ENCODE measurements around the gene PDS5B. TPM values are rescaled to one million over a fixed set of nuclear protein-coding genes. Genes with fewer than 3 reads are reported as not detected.
A peak's percentile ranks its signal among the peaks of the same experiment; 100 is the strongest.

PDS5B gene
- 10 to 100 TPM in 3 of 4 donors, 1 to 10 TPM in 1; 10.0 to 91.3 (median 32.1) TPM for total RNA-seq

GRCh38 chr13:32586080-32586900 is at the start of gene PDS5B:
PDS5B (plus strand) TSS chr13:32586452; CDS start chr13:32648773, 62,321 bp downstream.
- no peaks in the 10 kb centered on the region for H3K27me3 ChIP-seq
- peak; percentile 95 for DNase-seq
- no peaks in the 10 kb centered on the region for H3K9me3 ChIP-seq
- WGBS, 2 donors (ENCODE audit: low coverage in 1 of 2) = 0 to 2% methylated on average over 13 to 78 of the region's 97 CpGs
- H3K36me3 ChIP-seq = no peaks in the 10 kb centered on the region
- peak within 1 kb of the TSS; percentile 74 to 88 (median 80) for H3K4me3 ChIP-seq
- TF ChIP-seq, protein P1, sequence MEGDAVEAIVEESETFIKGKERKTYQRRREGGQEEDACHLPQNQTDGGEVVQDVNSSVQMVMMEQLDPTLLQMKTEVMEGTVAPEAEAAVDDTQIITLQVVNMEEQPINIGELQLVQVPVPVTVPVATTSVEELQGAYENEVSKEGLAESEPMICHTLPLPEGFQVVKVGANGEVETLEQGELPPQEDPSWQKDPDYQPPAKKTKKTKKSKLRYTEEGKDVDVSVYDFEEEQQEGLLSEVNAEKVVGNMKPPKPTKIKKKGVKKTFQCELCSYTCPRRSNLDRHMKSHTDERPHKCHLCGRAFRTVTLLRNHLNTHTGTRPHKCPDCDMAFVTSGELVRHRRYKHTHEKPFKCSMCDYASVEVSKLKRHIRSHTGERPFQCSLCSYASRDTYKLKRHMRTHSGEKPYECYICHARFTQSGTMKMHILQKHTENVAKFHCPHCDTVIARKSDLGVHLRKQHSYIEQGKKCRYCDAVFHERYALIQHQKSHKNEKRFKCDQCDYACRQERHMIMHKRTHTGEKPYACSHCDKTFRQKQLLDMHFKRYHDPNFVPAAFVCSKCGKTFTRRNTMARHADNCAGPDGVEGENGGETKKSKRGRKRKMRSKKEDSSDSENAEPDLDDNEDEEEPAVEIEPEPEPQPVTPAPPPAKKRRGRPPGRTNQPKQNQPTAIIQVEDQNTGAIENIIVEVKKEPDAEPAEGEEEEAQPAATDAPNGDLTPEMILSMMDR (IDR thresholded peaks at IDR 0.05) = peak; percentile 68 to 90 (median 85)
- peak; percentile 66 for TF ChIP-seq POLR2A (IDR thresholded peaks at IDR 0.05)
- TF ChIP-seq POLR2AphosphoS5 (IDR thresholded peaks at IDR 0.05) = peak; percentile 41 to 75 (median 58)
- TF ChIP-seq EP300 (IDR thresholded peaks at IDR 0.05; ENCODE audit: low read depth) = no peak
- H3K4me1 ChIP-seq = peaks cover 0 to 36% (median 23%) of the 10 kb centered on the region in 4 donors
- intact Hi-C loops (cut with DNase I; ENCODE audit: low total_unique reads) (loop anchor here (2.0 to 10.0 kb wide), 3 partner anchors 55 to 1136 kb away; no protein-coding TSS in a partner anchor), in situ Hi-C loops (cut with MboI; ENCODE audit: low pct_ligation_motif_present in 1 of 4, low pct_unique_long_range_greater_than_20kb in 1 of 4, low sequenced_read_pairs in 3 of 4) (loop anchor here (10.0 to 25.0 kb wide), 5 partner anchors 49 to 1126 kb away; partner anchors contain the start of gene KL (in 1 of the 4))
- H3K27ac ChIP-seq = peak within 1 kb of the TSS; percentile 96 to 98 (median 97)

DNA sequence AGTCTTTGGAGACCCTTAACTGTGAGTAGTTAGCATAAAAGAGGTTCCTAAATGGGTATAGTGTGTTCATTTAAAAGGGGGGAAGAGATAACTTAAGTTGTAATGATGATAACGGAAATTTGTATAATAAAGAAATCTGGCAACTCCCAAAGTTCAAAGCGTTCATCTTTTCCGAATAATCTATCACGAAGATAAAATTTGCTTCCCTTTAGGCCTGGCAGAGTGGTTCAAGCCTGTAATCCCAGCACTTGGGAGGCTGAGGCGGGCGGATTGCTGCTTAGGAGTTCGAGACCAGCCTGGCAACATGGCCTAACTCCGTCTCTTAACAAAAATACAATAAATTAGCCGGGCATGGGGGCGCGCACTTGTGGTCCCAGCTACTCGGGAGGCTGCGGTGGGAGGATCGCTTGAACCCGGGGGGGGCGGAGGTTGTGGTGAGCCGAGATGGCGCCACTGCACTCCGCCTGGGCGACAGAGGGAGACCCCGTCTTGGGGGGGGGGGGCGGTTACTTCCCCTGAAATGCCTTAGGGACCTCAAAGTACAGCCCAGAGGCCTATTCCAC is 48.6 kb upstream of the PDS5B start:
- in situ Hi-C loops (cut with MboI; ENCODE audit: low pct_ligation_motif_present in 1 of 4, low pct_unique_long_range_greater_than_20kb in 1 of 4, low sequenced_read_pairs in 3 of 4) = no loop called here
- TF ChIP-seq EP300 (IDR thresholded peaks at IDR 0.05; ENCODE audit: low read depth) (no peak), POLR2AphosphoS5 (IDR thresholded peaks at IDR 0.05) (no peak), POLR2A (IDR thresholded peaks at IDR 0.05) (no peak)
- TF ChIP-seq, protein P1 (IDR thresholded peaks at IDR 0.05) = no peak
- 28 to 49% methylated on average over 9 to 11 of the region's 22 CpGs for WGBS, 2 donors (ENCODE audit: low coverage in 1 of 2)

DNA sequence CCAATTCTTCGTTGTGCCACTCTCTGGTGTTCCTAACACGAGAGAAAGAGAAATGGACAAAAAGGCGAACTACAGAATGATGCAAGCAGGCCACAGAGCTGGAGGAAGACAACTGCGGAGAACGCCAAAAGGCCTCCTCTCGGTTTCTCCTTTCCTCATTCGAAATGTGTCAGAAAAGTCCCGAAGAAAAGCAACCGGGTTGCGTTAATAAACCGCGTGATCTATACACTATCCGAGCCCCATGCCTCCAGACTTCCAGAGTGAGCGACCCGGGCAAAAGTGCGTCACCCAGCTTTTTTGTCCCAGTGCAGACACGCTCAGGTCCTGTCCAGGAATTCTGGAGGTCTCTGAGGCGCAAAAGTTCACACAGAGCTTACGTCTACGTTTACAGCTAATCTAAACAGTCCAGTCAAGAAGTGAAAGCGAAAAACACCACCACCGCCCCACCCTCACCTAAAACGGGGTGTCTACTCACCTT is 48.1 kb upstream of the PDS5B start:
- Histone ChIP-seq H3K4me3 (peak overlapping the region; percentile 70 to 83 (median 70)), H3K4me1 (peaks cover 16 to 49% (median 36%) of the 10 kb centered on the region in 4 donors), H3K27ac (peak overlapping the region; percentile 92 to 96 (median 92)), H3K36me3 (peaks cover 0 to 13% (median 0%) of the 10 kb centered on the region in 4 donors), H3K9me3 (no peaks in the 10 kb centered on the region), H3K27me3 (no peaks in the 10 kb centered on the region)
- no peak for DNase-seq
- 0 to 1% methylated on average over 12 to 23 of the region's 23 CpGs for whole genome bisulfite sequencing, 2 donors (ENCODE audit: low coverage in 1 of 2)
- TF ChIP-seq, protein P1 (IDR thresholded peaks at IDR 0.05) = no peak
- no peak for TF ChIP-seq POLR2AphosphoS5 (IDR thresholded peaks at IDR 0.05)
- TF ChIP-seq POLR2A (IDR thresholded peaks at IDR 0.05) = no peak
- no peak for TF ChIP-seq EP300 (IDR thresholded peaks at IDR 0.05; ENCODE audit: low read depth)
- intact Hi-C loops (cut with DNase I; ENCODE audit: low total_unique reads) = no loop called here
- in situ Hi-C loops (cut with MboI; ENCODE audit: low pct_ligation_motif_present in 1 of 4, low pct_unique_long_range_greater_than_20kb in 1 of 4, low sequenced_read_pairs in 3 of 4) = no loop called here

More for the DNA sequence above, 48.6 kb upstream of the PDS5B start:
- peaks cover 0 to 13% (median 0%) of the 10 kb centered on the region in 4 donors for H3K36me3 ChIP-seq
- peak overlapping the region; percentile 70 to 83 (median 70) for H3K4me3 ChIP-seq
- H3K27ac ChIP-seq = peak overlapping the region; percentile 92 to 96 (median 92)
- no peaks in the 10 kb centered on the region for H3K27me3 ChIP-seq
- no peaks in the 10 kb centered on the region for H3K9me3 ChIP-seq
- DNase-seq = peak; percentile 38
- peaks cover 16 to 51% (median 36%) of the 10 kb centered on the region in 4 donors for H3K4me1 ChIP-seq
- intact Hi-C loops (cut with DNase I; ENCODE audit: low total_unique reads) = no loop called here
